GDM1 (cell line): Measurements from ENCODE around the gene MGAM2.
"Not testable (repeated sequence)": the region's sequence is repeated elsewhere in the genome, so short reads cannot be mapped to it uniquely, and the experiment has no call there.

Source experiments
- DNase-seq: peaks from one replicate; lab custom pipeline; 2025; lab: John Stamatoyannopoulos, UW

The MGAM2 gene

GRCh38 chr7:142111499-142111898, at the start of gene MGAM2:
TSS of gene MGAM2 (plus strand) at chr7:142111718. CDS start at chr7:142116874, 5,156 bp downstream.
- DNase-seq, result no peak

- no peak for DNase-seq
Measured at GRCh38 chr7:142063551-142064442, 47.7 kb upstream of the MGAM2 start.

GRCh38 chr7:142066536-142066935, 45.0 kb upstream of the MGAM2 start:
- no peak for DNase-seq

- DNase-seq, result no peak
Measured at GRCh38 chr7:142077762-142078161, 33.8 kb upstream of the MGAM2 start.

- no peak for DNase-seq
Measured at GRCh38 chr7:142083605-142084004, 27.9 kb upstream of the MGAM2 start.

DNA sequence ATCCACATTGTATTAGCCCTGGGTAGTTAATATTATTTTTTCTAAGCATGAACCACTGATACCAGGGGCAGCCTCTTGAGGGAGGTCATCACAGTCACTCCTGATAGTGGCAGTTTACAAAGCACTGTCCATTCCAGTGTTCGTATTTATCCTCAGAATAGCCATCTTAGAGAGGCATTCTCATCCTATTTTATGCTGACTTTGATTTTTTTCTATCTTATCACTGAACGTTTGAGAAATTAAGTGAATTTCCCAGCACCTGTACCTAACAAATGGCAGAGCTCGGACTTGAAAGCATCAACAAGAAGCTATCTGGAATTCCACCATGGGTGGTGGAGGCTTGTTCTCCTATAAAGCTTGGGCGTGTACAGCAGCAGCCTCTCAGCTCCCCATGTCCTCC, 26.1 kb upstream of the MGAM2 start:
- DNase-seq, result no peak

DNA sequence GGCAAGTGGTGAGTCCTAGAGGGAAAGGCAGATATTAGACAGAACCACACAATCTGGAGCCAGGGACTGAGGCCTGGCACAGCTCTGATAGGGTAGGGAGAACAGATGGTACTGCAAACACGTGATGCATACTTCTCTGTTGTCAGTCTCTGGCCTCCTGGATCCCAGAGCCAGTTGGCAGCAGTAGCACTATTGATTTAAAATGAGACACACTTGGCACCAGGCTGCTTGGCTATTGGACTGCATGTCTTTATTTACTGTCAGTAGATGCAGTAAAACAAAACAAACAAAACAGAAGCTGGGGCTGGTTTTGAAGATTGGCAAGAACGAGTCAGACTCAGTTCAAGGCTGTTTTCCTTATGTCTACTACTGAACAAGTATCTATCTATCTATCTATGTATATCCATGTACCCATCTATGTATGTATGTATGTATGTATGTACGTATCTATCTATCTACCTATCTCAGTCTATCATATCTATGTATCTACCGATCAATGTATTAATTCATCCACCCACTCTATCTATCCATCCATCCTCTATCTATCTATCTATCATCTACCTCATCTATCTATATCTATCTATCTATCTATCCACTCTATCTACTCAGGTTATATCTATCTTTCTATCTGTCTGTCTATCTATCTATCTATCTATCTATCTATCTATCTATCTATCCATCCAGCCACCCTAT, 23.4 kb upstream of the MGAM2 start:
- DNase-seq, result no peak

DNA sequence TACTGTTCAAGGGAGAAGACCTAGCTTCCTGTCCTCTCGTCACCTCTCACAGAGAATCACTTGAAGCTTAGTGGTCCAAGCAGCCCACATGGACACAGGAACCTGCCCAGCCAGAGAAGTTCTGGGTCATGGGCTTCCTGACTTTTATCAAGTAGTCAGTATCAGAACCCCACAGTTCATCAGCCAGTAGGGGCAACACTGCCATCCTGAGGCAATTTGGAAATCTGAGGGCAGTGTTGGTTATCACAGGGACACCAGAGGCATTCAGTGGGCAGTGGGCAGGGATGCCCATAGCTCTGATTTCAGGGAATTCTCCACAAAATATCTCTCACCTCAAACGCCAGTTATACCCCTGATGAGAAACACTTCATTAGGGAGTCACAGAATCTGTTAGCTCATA, 22.5 kb upstream of the MGAM2 start:
- no peak for DNase-seq

DNA sequence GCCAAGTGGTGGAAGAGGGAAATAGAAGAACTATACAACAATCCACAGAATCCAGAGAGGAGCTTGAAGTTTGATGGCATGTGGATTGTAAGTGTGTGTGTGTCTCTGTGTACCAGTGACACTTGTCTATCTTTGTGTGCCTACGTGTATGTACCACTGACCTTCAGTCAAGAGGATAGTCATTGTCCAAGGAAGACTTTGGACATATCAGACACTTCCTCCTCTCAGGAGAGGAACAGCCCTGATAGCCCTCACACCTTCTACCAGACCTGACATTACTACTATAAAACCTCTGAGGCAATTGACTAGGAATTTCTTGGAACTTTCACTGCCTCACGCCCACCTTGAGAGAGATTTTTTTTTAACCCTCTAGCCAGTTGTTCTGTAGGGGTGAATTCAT, 19.6 kb upstream of the MGAM2 start:
- no peak for DNase-seq

DNA sequence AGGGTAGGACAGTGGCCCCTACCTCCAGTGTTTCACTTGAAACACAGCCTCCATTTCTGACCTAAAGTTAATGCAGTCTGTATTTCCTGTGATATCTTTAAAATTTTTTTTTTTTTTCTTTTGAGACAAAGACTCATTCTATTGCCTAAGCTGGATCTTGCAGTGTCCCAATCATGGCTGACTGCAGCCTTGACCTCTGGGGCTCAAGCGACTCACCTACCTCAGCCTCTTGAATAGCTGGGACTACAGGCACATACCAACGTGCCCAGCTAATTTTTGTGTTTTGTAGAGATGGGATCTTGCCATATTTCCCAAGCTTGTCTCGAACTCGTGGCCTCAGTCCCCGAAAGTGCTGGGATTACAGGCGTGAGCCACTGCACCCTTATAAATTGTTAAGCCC, 16.7 kb upstream of the MGAM2 start:
- DNase-seq, result no peak

- no peak for DNase-seq
Measured at GRCh38 chr7:142097571-142097970, 13.9 kb upstream of the MGAM2 start.

DNA sequence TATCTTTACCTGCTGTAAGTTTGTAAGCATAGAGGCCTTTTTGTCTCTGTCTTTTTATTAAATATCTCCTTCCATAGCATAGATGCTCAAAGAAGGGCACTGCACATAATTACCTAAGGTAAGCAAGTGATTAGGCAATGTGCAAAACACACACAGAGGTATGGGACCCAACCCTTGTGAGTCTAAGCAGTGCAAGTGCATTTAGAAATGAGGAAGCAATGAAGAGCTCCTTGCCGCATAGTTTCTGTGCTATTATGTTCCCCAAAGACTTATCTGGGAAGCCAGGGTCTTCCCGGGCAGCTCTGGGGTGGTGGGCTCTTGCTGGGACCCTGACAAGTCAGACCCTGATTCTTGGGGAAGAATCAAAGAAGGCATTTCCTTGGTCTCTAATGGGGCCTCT, 13.5 kb upstream of the MGAM2 start:
- no peak for DNase-seq

GRCh38 chr7:142099347-142099746, 12.2 kb upstream of the MGAM2 start:
- not testable (repeated sequence) for DNase-seq

- no peak for DNase-seq
Measured at GRCh38 chr7:142100634-142101033, 10.9 kb upstream of the MGAM2 start.

- DNase-seq, result not testable (repeated sequence)
Measured at GRCh38 chr7:142101794-142102193, 9.7 kb upstream of the MGAM2 start.

GRCh38 chr7:142104550-142105527, 6.7 kb upstream of the MGAM2 start:
- peak; percentile 3 for DNase-seq

- DNase-seq, result no peak
Measured at GRCh38 chr7:142108728-142109505, 2.6 kb upstream of the MGAM2 start.

DNA sequence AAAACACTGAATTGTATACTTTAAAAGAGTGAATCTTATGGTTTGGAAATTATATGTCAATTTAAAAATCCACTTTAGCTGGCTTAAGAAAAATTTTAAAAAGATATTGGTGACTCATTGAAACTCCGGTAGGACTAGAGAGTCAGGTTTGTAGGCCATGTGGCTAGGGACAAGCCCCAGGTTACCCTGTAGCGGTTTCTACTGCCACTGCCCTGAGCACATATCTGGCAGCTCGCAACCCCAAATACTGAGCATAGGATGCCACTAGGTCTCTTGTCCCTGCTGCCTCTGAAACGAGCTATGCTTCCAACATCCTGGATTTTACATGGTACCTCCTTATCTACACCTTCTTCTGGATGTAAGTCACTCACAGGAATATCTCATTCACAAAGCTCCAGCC, 1.4 kb upstream of the MGAM2 start:
- no peak for DNase-seq

- no peak for DNase-seq
Measured at GRCh38 chr7:142110638-142111037, 880 bp upstream of the MGAM2 start.

DNA sequence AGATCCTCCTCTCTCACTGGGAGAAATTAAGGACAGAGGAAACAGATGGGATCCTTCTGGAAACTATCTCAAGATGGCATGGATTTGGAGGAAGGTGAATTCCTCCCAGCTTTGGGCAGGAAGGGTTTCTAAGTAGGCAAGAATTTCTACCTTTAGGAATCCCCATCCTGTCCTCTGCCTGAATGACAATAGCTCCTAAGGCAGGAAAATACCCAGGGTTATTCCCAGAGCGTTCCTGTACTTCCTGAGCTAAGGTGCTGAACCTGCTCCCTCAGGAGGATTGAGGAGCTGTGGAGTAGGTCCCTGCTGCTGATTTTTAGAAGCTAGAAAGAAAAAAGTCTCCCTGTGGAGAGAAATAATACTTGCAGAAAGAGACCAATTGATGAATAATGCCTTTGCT, 568 bp downstream of the MGAM2 start:
- no peak for DNase-seq

DNA sequence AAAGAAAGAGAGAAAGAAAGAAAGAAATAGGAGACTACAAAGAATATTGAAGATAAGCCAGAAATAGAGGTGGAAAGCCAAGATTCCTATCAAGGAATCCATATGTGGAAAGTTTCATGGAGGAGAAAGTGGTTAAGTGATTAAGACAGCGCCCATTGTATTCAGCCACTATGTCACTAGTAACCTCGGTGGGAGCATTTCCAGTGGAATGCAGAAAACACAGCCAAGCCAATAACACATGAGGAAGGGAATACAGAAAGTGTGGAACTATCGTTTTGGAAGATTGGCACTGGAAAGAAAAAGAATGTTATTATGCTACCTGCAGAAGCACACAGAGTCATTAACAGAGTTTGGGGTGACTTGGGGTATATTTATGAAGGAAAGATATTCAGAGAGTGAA, 2.7 kb downstream of the MGAM2 start:
- DNase-seq, result no peak
